ENCODE data around the gene XG. TPM values are rescaled to one million over a fixed set of nuclear protein-coding genes. Genes with fewer than 3 reads are reported as not detected.
"Not testable (repeated sequence)": the region's sequence is repeated elsewhere in the genome, so short reads cannot be mapped to it uniquely, and the experiment has no call there.

XG gene
- total RNA-seq, 1 donor from 2014 or later: not detected

DNA sequence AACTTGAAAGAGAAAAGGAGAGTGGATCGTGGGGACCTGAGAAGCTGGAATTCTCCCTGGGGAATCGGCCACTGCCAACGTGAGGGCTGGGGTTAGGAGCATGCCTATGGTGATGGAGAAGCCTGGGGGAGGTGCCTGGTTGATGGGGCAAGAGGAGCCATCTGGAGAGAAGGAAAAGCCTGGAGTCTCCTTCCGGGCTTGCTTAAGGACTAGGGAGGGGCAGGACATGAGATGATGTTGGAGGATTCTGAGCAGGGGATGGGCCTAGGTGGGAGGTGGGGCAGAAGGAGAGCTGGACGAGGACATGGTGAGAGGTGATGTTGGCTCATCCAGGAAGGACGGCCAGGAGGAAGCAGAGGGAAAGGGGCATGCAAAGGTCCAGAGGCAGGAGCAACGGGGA, 41.9 kb downstream of the XG start:
- H3K4me1 Mint-ChIP-seq (ENCODE audit: low read depth): no peaks in the 10 kb centered on the region

DNA sequence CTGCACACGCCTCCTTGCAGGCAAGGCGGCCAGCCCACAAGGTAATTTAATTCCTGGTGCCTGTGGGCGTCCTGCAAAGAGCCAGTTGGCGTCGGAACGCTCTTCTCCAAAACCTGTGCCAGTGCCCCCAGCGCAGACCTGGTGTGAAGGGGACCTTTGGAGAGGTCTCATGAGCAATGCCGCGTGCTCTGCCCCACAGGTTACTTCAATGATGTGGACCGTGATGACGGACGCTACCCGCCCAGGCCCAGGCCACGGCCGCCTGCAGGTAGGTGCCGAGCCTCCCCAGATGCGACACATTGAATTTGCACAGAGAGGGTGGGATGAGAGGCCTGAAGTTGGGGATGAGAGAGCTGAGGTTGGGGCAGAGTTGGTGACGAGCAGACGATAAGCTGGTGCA, 42.5 kb downstream of the XG start:
- no peaks in the 10 kb centered on the region for H3K4me1 Mint-ChIP-seq (ENCODE audit: low read depth)
- no peak overlapping the region for H3K4me3 Mint-ChIP-seq (ENCODE audit: low read depth)
- H3K27ac Mint-ChIP-seq: no peak overlapping the region
- H3K27me3 Mint-ChIP-seq (ENCODE audit: low read depth): peaks cover 2% of the 10 kb centered on the region
- intact Hi-C loops (cut with micrococcal nuclease): no loop called here
- no peaks in the 10 kb centered on the region for H3K36me3 Mint-ChIP-seq (ENCODE audit: low read depth)
- no peak for DNase-seq (ENCODE audit: low spot score)
- no peaks in the 10 kb centered on the region for H3K9me3 Mint-ChIP-seq

More for the DNA sequence above, 41.9 kb downstream of the XG start:
- Mint-ChIP-seq H3K9me3 (no peaks in the 10 kb centered on the region), H3K27ac (no peak overlapping the region), H3K27me3 (ENCODE audit: low read depth) (peaks cover 2% of the 10 kb centered on the region), H3K36me3 (ENCODE audit: low read depth) (no peaks in the 10 kb centered on the region), H3K4me3 (ENCODE audit: low read depth) (no peak overlapping the region)
- intact Hi-C loops (cut with micrococcal nuclease): no loop called here
- no peak for DNase-seq (ENCODE audit: low spot score)

DNA sequence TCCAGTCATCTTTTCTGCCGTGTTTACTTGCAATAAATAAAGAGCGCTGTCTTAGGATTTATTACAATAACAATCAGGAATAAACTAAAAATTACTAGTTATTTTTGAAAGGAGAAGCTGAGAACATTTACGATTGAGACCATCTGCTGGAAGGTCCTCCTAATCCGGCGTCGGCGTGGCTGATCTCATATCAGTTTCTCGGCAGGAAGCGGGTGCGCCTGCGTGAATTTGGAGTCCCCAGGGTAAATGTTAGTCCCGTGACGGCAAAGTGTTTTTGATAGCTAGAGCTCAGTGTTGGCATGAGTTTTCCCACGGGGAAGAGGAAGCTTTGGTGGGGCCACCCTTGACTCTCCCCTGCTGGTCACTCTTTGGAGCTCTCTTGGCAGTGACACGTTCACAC, 45.0 kb downstream of the XG start:
- H3K4me1 Mint-ChIP-seq (ENCODE audit: low read depth); H3K36me3 Mint-ChIP-seq (ENCODE audit: low read depth); intact Hi-C loops (cut with micrococcal nuclease); DNase-seq (ENCODE audit: low spot score); H3K27me3 Mint-ChIP-seq (ENCODE audit: low read depth); H3K27ac Mint-ChIP-seq; H3K4me3 Mint-ChIP-seq (ENCODE audit: low read depth); H3K9me3 Mint-ChIP-seq: not testable (repeated sequence)

DNA sequence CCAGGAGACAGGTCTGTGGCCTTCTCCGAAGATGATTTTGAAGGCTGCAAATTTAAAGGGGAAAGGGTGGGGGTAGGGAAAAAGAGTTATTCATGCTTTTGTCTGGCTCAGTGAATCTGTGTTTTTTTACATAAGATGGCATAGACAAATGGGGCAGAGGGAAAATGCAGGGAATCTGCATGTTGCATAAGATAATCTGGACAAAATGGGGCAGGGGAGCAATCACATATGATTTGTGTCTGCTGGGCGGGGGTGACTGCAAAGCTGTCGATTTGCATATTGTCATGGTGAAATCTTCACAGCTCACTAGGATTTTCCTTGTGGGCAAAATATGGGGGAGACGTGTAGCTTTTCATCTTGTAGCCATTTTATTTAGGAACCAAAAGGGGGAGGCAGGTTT, 47.5 kb downstream of the XG start:
- DNase-seq (ENCODE audit: low spot score): no peak
- Mint-ChIP-seq H3K27me3 (ENCODE audit: low read depth) (peaks cover 2% of the 10 kb centered on the region), H3K4me3 (ENCODE audit: low read depth) (no peak overlapping the region), H3K27ac (no peak overlapping the region), H3K4me1 (ENCODE audit: low read depth) (no peaks in the 10 kb centered on the region), H3K9me3 (no peaks in the 10 kb centered on the region), H3K36me3 (ENCODE audit: low read depth) (no peaks in the 10 kb centered on the region)
- intact Hi-C loops (cut with micrococcal nuclease): no loop called here

DNA sequence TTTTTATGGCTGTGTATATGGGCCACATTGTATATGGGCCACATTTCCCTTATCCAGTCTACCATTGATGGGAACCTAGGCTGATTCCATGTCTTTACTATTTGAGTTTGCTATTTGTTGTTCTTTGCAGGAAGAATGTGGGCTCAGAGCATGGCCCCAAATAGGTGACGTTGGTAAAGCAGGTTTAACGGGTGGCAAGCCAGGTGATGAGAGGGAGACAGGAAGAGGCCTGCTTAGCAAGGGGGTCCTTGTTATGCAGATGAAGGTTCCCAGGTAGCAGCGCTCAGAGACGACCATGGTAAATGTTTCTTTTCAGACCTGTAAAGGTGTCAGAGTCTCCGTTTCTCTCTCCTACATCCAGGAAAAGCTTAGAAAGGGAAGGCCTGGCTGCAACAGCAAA, 48.1 kb downstream of the XG start:
- intact Hi-C loops (cut with micrococcal nuclease); H3K4me1 Mint-ChIP-seq (ENCODE audit: low read depth); H3K4me3 Mint-ChIP-seq (ENCODE audit: low read depth); H3K27ac Mint-ChIP-seq; H3K27me3 Mint-ChIP-seq (ENCODE audit: low read depth); H3K9me3 Mint-ChIP-seq; H3K36me3 Mint-ChIP-seq (ENCODE audit: low read depth); DNase-seq (ENCODE audit: low spot score): not testable (repeated sequence)

DNA sequence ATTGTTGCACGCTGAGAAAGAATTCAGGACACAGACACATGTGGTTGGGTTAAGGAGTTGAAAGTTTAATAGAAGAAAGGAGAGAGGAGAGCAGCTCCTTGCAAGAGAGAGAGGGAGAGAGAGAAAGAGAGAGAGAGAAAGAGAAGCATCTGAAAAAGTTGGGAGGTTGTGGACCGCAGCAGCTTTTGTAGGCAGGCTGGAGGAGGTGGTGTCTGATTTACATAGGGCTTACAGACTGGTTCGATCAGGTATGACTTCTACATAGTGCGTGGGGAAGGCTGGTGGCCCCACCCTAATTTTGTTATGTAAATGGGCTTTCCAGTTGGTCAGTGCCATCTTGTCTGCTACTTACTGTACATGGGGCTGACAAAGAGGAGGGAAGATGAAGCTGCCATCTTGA, 49.4 kb downstream of the XG start:
- Mint-ChIP-seq H3K4me1 (ENCODE audit: low read depth) (no peaks in the 10 kb centered on the region), H3K4me3 (ENCODE audit: low read depth) (no peak overlapping the region), H3K27me3 (ENCODE audit: low read depth) (no peaks in the 10 kb centered on the region), H3K27ac (no peak overlapping the region), H3K9me3 (no peaks in the 10 kb centered on the region), H3K36me3 (ENCODE audit: low read depth) (no peaks in the 10 kb centered on the region)
- DNase-seq (ENCODE audit: low spot score): no peak
- intact Hi-C loops (cut with micrococcal nuclease): no loop called here

DNA sequence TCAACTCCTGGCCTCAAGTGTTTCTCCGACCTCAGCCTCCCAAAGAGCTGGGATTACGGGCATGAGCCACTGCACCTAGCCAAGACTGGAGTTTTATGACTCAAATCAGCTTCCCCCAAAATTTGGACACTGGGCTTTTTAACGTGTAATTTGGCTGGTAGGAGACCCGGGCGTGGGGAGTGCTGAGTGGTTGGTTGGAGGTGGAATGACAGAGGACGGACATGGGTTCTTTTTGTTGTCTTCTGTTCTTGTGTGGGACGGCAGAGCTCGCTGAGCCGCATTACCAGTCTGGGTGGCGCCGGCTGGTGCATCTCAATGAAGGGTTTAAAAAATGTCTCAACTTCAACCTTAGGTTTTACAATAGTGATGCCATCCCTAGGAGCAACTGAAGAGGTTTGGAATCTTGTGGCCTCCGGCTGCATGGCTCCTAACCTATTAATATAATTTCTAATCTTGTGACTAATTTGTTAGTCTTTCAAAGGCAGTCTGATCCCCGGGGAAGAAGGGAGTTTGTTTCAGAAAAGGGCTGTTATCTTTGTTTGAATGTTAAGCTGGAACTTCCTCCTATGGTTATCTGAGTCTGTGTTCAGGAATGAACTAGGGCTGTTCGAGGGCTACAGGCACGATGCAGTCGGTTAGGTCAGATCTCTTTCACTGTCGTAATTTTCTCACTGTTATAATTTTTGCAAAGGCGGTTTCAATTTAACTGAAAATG, 50.7 kb downstream of the XG start:
- H3K27me3 Mint-ChIP-seq (ENCODE audit: low read depth); H3K27ac Mint-ChIP-seq: not testable (repeated sequence)

DNA sequence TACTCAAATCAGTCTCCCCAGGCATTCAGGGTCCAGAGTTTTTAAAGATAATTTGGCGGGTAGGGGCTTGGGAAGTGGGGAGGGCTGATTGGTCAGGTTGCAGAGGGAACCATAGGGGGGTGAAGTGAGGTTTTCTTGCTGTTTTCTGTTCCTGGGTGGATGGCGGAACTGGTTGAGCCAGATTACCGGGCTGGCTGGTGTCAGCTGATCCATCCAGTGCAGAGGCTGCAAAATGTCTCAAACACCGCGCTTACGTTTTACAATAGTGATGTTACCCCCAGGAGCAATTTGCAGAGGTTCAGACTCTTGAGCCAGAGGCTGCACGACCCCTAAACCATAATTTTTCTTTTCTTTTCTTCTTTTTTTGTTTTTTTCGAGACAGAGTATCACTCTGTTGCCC, 51.6 kb downstream of the XG start:
- H3K4me3 Mint-ChIP-seq (ENCODE audit: low read depth); H3K27me3 Mint-ChIP-seq (ENCODE audit: low read depth); DNase-seq (ENCODE audit: low spot score); H3K36me3 Mint-ChIP-seq (ENCODE audit: low read depth); intact Hi-C loops (cut with micrococcal nuclease); H3K27ac Mint-ChIP-seq; H3K4me1 Mint-ChIP-seq (ENCODE audit: low read depth); H3K9me3 Mint-ChIP-seq: not testable (repeated sequence)

More for the DNA sequence above, 50.7 kb downstream of the XG start:
- DNase-seq (ENCODE audit: low spot score); H3K36me3 Mint-ChIP-seq (ENCODE audit: low read depth); H3K9me3 Mint-ChIP-seq; intact Hi-C loops (cut with micrococcal nuclease); H3K4me1 Mint-ChIP-seq (ENCODE audit: low read depth); H3K4me3 Mint-ChIP-seq (ENCODE audit: low read depth): not testable (repeated sequence)

DNA sequence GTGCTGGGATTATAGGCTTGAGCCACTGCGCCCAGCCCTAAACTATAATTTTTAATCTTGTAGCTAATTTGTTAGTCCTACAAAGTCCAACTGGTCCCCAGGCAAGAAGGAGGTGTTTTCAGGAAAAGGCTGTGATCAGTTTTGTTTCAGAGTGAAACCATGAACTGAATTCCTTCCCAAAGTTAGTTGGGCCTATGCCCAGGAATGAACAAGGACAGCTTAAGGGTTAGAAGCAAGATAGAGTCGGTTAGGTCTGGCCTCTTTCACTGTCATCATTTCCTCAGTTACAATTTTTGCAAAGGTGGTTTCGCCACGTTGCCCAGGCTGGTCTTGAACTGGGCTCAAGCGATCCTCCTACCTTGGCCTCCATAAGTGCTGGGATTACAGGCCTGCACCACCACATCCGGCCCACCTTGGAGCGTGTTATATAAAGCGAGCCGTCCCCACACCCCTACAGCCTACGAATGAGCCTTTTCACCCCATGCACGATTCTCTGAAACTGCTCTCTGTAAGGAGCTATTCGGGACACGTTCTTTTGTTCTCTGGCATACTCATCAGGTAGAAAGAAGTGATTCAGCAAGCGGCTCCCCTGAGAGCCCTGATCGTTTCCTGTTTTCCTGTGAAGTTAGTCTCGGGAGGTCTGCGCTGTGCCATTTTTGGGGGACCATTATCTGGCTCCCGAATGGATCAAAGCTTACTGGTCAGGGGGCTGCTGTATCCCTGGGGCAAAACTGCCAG, 52.4 kb downstream of the XG start:
- intact Hi-C loops (cut with micrococcal nuclease); H3K9me3 Mint-ChIP-seq; H3K36me3 Mint-ChIP-seq (ENCODE audit: low read depth); DNase-seq (ENCODE audit: low spot score); H3K4me1 Mint-ChIP-seq (ENCODE audit: low read depth); H3K27ac Mint-ChIP-seq; H3K27me3 Mint-ChIP-seq (ENCODE audit: low read depth); H3K4me3 Mint-ChIP-seq (ENCODE audit: low read depth): not testable (repeated sequence)

DNA sequence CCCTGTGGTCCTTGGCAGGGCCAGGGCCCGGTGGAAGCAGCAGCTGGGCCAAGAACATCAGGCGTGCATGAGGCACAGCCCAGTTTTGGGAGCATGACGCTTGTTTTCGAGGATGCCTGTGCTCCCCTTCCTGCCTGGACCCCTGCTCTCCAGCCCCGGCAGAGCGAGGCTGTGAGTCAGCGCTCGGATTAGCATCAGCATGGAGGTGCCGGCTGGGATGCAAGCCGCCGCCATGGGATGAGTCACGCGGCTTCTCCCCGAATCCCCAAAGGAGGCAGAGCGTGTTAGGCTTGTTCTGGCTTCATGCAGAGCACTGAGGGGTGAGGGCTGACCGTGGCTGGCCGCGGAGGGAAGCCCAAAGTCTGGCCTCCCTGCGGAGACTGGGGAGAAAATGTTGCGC, 53.0 kb downstream of the XG start:
- intact Hi-C loops (cut with micrococcal nuclease); DNase-seq (ENCODE audit: low spot score); H3K9me3 Mint-ChIP-seq; H3K27ac Mint-ChIP-seq; H3K4me1 Mint-ChIP-seq (ENCODE audit: low read depth); H3K4me3 Mint-ChIP-seq (ENCODE audit: low read depth); H3K27me3 Mint-ChIP-seq (ENCODE audit: low read depth); H3K36me3 Mint-ChIP-seq (ENCODE audit: low read depth): not testable (repeated sequence)

DNA sequence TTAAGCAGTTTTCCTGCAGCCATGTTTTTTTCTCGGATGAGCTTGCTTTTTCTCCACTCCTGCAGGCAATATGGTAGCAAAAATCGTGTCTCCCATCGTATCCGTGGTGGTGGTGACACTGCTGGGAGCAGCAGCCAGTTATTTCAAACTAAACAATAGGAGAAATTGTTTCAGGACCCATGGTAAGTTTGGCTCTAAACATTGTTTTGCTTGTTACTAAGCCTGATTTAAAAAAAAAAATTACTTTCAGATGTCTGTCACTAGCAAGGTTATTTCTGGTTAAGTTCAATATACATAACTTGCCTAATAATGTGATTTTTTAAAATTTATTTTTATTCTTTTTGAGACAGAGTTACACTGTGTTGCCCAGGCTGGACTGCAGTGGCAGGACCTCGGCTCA, 59.4 kb downstream of the XG start:
- H3K4me1 Mint-ChIP-seq (ENCODE audit: low read depth): no peaks in the 10 kb centered on the region
- peaks cover 11% of the 10 kb centered on the region for H3K27me3 Mint-ChIP-seq (ENCODE audit: low read depth)
- no peaks in the 10 kb centered on the region for H3K9me3 Mint-ChIP-seq
- DNase-seq (ENCODE audit: low spot score): no peak
- intact Hi-C loops (cut with micrococcal nuclease): no loop called here
- H3K36me3 Mint-ChIP-seq (ENCODE audit: low read depth): no peaks in the 10 kb centered on the region
- H3K27ac Mint-ChIP-seq: no peak overlapping the region
- H3K4me3 Mint-ChIP-seq (ENCODE audit: low read depth): no peak overlapping the region

DNA sequence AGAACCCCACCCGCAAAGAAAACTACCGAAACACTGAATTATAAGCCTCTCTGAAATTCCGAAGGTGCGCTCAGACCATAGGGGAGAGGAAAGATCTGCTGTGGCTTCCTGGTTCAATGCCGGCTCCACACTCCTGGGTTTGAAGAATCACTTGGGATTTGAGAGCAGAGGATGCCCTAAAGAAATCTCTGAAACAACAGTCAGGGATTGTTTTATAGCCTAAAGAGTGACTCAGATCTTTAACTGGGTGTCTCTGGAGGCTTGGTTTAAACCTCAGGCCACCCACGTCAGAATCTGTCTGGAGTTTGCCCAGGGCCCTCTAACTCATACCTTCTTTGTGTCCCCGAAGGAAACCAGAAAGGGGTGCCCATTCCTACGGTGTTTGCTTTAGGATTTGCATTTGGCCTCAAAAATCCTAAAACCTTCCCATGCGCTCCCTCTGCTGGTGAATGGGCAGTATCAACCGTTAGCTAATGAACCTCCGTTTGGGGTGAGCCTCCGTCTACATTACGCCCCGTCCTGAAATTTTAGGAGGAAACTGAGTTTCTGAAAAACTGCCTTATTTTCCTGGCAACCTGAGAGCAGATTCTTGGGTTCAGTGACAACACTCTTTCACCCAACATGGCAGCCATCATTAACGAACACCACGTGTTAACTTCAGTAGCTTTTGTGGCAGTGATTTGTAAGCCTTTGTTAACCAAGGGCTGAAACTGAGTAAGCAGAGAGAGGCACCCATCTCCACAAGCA, 60.5 kb downstream of the XG start:
- H3K9me3 Mint-ChIP-seq; H3K4me3 Mint-ChIP-seq (ENCODE audit: low read depth); H3K4me1 Mint-ChIP-seq (ENCODE audit: low read depth); H3K36me3 Mint-ChIP-seq (ENCODE audit: low read depth); H3K27ac Mint-ChIP-seq: not testable (repeated sequence)
- H3K27me3 Mint-ChIP-seq (ENCODE audit: low read depth): peaks cover 13% of the 10 kb centered on the region
- intact Hi-C loops (cut with micrococcal nuclease): loop anchor here (1.0 kb wide), 1 partner anchor 168 kb away; no protein-coding TSS in a partner anchor
- peak; percentile 12 for DNase-seq (ENCODE audit: low spot score)

DNA sequence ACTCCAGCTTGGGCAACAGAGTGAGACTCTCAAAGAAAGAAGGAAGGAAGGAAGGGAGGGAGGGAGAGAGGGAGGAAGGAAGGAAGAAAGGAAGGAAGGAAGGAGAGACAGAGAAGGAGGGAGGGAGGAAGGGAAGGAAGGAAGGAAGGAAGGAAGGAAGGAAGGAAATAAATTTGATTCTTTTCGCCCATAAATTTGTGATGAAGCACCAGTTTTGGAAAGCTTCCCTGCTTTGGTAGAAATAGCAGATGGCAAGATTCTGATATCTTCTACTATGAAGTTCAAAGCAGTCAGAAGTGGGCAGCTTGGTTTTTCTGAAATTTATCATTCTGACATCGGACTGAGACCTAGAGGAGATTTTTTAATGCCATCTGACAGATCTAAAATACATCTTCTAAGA, 65.2 kb downstream of the XG start:
- Mint-ChIP-seq H3K9me3 (no peaks in the 10 kb centered on the region), H3K27ac (no peak overlapping the region), H3K4me1 (ENCODE audit: low read depth) (peaks cover 3% of the 10 kb centered on the region), H3K27me3 (ENCODE audit: low read depth) (peaks cover 11% of the 10 kb centered on the region), H3K4me3 (ENCODE audit: low read depth) (no peak overlapping the region), H3K36me3 (ENCODE audit: low read depth) (no peaks in the 10 kb centered on the region)
- no peak for DNase-seq (ENCODE audit: low spot score)
- intact Hi-C loops (cut with micrococcal nuclease): no loop called here
